B cell (primary cell): ENCODE measurements around the gene PTCD1.

Experiments used
- EZH2 ChIP-seq: IDR thresholded peaks from 2 replicates; pipeline ENCODE4 v1.6.1; 2012; ENCODE audit warnings: borderline replicate concordance, low read depth, mild to moderate bottlenecking, moderate library complexity, low read length; ENCODE audit not compliant: insufficient read depth, poor library complexity, severe bottlenecking
- TF ChIP-seq, protein P1 (sequence below): fragments of 200-600 bp; IDR thresholded peaks from one replicate; pipeline ENCODE4 v1.8.0; 2022; ENCODE audit warnings: antibody characterized with exemption, mild to moderate bottlenecking

DNA sequence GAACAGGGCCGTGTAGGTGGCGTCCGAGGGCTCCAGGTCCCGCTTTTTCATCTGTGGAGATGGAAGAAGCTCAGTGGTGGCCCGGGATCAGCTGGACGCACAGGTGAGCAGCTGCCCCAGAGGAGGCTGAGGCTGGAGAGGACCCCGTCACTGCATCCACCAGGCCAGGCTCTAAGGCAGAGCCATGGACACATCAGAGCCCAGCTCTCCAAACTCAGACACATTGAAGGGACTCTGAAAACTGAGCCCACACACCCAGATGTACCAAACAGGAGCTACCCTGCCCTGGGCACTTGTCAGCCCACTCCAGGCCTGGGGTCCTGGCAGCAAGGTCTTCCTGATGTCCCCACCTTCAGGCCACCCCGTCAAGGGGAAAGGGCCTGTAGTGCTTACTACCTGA is 8.8 kb downstream of the PTCD1 start:
- TF ChIP-seq, protein P1, sequence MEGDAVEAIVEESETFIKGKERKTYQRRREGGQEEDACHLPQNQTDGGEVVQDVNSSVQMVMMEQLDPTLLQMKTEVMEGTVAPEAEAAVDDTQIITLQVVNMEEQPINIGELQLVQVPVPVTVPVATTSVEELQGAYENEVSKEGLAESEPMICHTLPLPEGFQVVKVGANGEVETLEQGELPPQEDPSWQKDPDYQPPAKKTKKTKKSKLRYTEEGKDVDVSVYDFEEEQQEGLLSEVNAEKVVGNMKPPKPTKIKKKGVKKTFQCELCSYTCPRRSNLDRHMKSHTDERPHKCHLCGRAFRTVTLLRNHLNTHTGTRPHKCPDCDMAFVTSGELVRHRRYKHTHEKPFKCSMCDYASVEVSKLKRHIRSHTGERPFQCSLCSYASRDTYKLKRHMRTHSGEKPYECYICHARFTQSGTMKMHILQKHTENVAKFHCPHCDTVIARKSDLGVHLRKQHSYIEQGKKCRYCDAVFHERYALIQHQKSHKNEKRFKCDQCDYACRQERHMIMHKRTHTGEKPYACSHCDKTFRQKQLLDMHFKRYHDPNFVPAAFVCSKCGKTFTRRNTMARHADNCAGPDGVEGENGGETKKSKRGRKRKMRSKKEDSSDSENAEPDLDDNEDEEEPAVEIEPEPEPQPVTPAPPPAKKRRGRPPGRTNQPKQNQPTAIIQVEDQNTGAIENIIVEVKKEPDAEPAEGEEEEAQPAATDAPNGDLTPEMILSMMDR = no peak
- no peak for TF ChIP-seq EZH2
